IMR-90 (cell line): ENCODE data around the gene NCOA7. TPM values are rescaled to one million over a fixed set of nuclear protein-coding genes. Genes with fewer than 3 reads are reported as not detected.

Experiments
- ATAC-seq: fragments of 200-7000 bp; cut with Tn5 transposase; 2 replicates; pipeline ENCODE4 v1.9.1; 2020; ENCODE audit warnings: low read depth, mild to moderate bottlenecking, moderate library complexity
- BruUV-seq: library from RNA; stranded (reverse); fragments of 400-500 nt; replicated peaks from 2 replicates; lab custom pipeline; 2021; lab: Mats Ljungman, UMichigan
- CTCF ChIA-PET: fragments of 300-600 bp; formaldehyde crosslinking; extraction: SDS; loops from one replicate; lab custom pipeline; 2021; ENCODE audit warnings: antibody characterized with exemption; lab: Yijun Ruan, JAX
- POLR2A ChIA-PET: fragments of 300-600 bp; sonication (Branson Sonifier 250); formaldehyde crosslinking; loops from one replicate; lab custom pipeline; 2022; ENCODE audit warnings: antibody characterized with exemption; ENCODE audit not compliant: unreplicated experiment; lab: Charles Lee
- DNase-seq: peaks from one replicate; pipeline ENCODE4 v3.0.0; 2013
- H2AFZ ChIP-seq: replicated peaks from 2 replicates; pipeline ENCODE3; 2013; ENCODE audit warnings: low read length, mild to moderate bottlenecking; ENCODE audit not compliant: poor library complexity
- H2AK5ac ChIP-seq: 2 replicates; pipeline ENCODE4 v1.6.1; 2013; ENCODE audit warnings: low read depth, low read length, inconsistent platforms
- H2AK9ac ChIP-seq: replicated peaks from 2 replicates; pipeline ENCODE3; 2013; ENCODE audit warnings: mild to moderate bottlenecking, low read depth, low read length, moderate library complexity; ENCODE audit not compliant: poor library complexity
- H2BK120ac ChIP-seq: 2 replicates; pipeline ENCODE4 v1.6.1; 2013; ENCODE audit warnings: low read depth, low read length, inconsistent platforms
- H2BK15ac ChIP-seq: 3 replicates; pipeline ENCODE4 v1.6.1; 2013; ENCODE audit warnings: low read depth, low read length, inconsistent platforms
- H2BK20ac ChIP-seq: 2 replicates; pipeline ENCODE4 v1.6.1; 2013; ENCODE audit warnings: low read depth, mild to moderate bottlenecking, inconsistent platforms, low read length, moderate library complexity
- H2BK5ac ChIP-seq: 2 replicates; pipeline ENCODE4 v1.6.1; 2013; ENCODE audit warnings: mild to moderate bottlenecking, low read depth, low read length, inconsistent platforms; ENCODE audit not compliant: poor library complexity, severe bottlenecking
- H3K14ac ChIP-seq: replicated peaks from 2 replicates; pipeline ENCODE4 v1.6.1; 2013; ENCODE audit warnings: low read depth, low read length, inconsistent platforms
- H3K18ac ChIP-seq: 2 replicates; pipeline ENCODE4 v1.6.1; 2013; ENCODE audit warnings: low read depth, low read length, control low read depth
- H3K23ac ChIP-seq: 2 replicates; pipeline ENCODE4 v1.6.1; 2013; ENCODE audit warnings: low read depth, low read length, inconsistent platforms
- H3K27ac ChIP-seq: 2 replicates; pipeline ENCODE4 v1.5.1; 2013; ENCODE audit warnings: mild to moderate bottlenecking, control low read depth, low read length; ENCODE audit not compliant: insufficient read depth
- H3K27me3 ChIP-seq: 2 replicates; pipeline ENCODE4 v1.6.1; 2013; ENCODE audit warnings: low read length; ENCODE audit not compliant: control insufficient read depth, insufficient read depth
- H3K36me3 ChIP-seq: 2 replicates; pipeline ENCODE4 v1.6.1; 2013; ENCODE audit warnings: low read length, mixed read lengths; ENCODE audit not compliant: control insufficient read depth, insufficient read depth
- H3K4ac ChIP-seq: 2 replicates; pipeline ENCODE4 v1.6.1; 2013; ENCODE audit warnings: low read depth, low read length, inconsistent platforms
- H3K4me1 ChIP-seq: 2 replicates; pipeline ENCODE4 v1.6.1; 2013; ENCODE audit warnings: low read length, mixed read lengths; ENCODE audit not compliant: control insufficient read depth, insufficient read depth
- H3K4me2 ChIP-seq: 2 replicates; pipeline ENCODE4 v1.6.1; 2013; ENCODE audit warnings: low read depth, mild to moderate bottlenecking, control low read depth, low read length, moderate library complexity
- H3K4me3 ChIP-seq: 2 replicates; pipeline ENCODE4 v1.5.1; 2013; ENCODE audit warnings: low read depth, mild to moderate bottlenecking, control low read depth, low read length, moderate library complexity; ENCODE audit not compliant: insufficient read depth
- H3K56ac ChIP-seq: 2 replicates; pipeline ENCODE4 v1.6.1; 2013; ENCODE audit warnings: low read length, inconsistent platforms; ENCODE audit not compliant: insufficient read depth; ENCODE audit errors: extremely low read depth
- H3K79me1 ChIP-seq, 2 experiments: 2 replicates each; pipeline ENCODE4 v1.6.1; 2013; ENCODE audit warnings: low read length in 2 of 2, inconsistent platforms in 1 of 2, low read depth in 1 of 2
- H3K9ac ChIP-seq: 2 replicates; pipeline ENCODE4 v1.6.1; 2013; ENCODE audit warnings: low read depth, low read length, control low read depth
- H3K9me1 ChIP-seq: 2 replicates; pipeline ENCODE4 v1.6.1; 2013; ENCODE audit warnings: low read length, inconsistent platforms; ENCODE audit not compliant: insufficient read depth
- H3K9me3 ChIP-seq: 2 replicates; pipeline ENCODE4 v1.6.1; 2013; ENCODE audit warnings: low read length; ENCODE audit not compliant: control insufficient read depth, insufficient read depth
- H4K20me1 ChIP-seq: 2 replicates; pipeline ENCODE4 v1.6.1; 2013; ENCODE audit warnings: low read length, inconsistent platforms; ENCODE audit not compliant: insufficient read depth
- H4K5ac ChIP-seq: 2 replicates; pipeline ENCODE4 v1.6.1; 2013; ENCODE audit warnings: mild to moderate bottlenecking, low read depth, low read length, control low read depth
- H4K8ac ChIP-seq, 2 experiments: 2 replicates each; pipeline ENCODE4 v1.6.1; 2013; ENCODE audit warnings: low read depth in 2 of 2, low read length in 2 of 2, control low read depth in 1 of 2, inconsistent platforms in 1 of 2
- H4K91ac ChIP-seq: 2 replicates; pipeline ENCODE4 v1.6.1; 2013; ENCODE audit warnings: low read depth, low read length, inconsistent platforms; ENCODE audit not compliant: insufficient read depth
- BHLHE40 ChIP-seq: fragments of 150-350 bp; IDR thresholded peaks from 2 replicates; pipeline ENCODE4 v1.6.1; 2016; ENCODE audit warnings: mild to moderate bottlenecking, low read depth, low read length
- CEBPB ChIP-seq: IDR thresholded peaks from 2 replicates; pipeline ENCODE4 v1.6.1; 2012; ENCODE audit warnings: low read depth, low read length, improper control_type of control experiment
- CHD1 ChIP-seq: IDR thresholded peaks from 2 replicates; pipeline ENCODE4 v1.6.1; 2012; ENCODE audit warnings: low read depth, low read length, improper control_type of control experiment
- ELK1 ChIP-seq: fragments of 150-350 bp; IDR thresholded peaks from 2 replicates; pipeline ENCODE4 v1.6.1; 2016; ENCODE audit warnings: low read depth, mild to moderate bottlenecking, low read length, moderate library complexity, borderline replicate concordance
- FOS ChIP-seq: fragments of 150-350 bp; IDR thresholded peaks from 2 replicates; pipeline ENCODE4 v1.6.1; 2016; ENCODE audit warnings: low read depth, low read length
- MAFK ChIP-seq: IDR thresholded peaks from 2 replicates; pipeline ENCODE4 v1.6.1; 2012; ENCODE audit warnings: low read depth, low read length, improper control_type of control experiment
- MAZ ChIP-seq: IDR thresholded peaks from 2 replicates; pipeline ENCODE4 v1.6.1; 2012; ENCODE audit warnings: low read depth, mild to moderate bottlenecking, low read length, improper control_type of control experiment, moderate library complexity, borderline replicate concordance
- MXI1 ChIP-seq: IDR thresholded peaks from 2 replicates; pipeline ENCODE4 v1.6.1; 2012; ENCODE audit warnings: low read depth, mild to moderate bottlenecking, low read length, moderate library complexity, borderline replicate concordance
- NFE2L2 ChIP-seq: fragments of 150-350 bp; IDR thresholded peaks from 2 replicates; pipeline ENCODE4 v1.6.1; 2016; ENCODE audit warnings: low read depth, mild to moderate bottlenecking, low read length
- POLR2A ChIP-seq: IDR thresholded peaks from 2 replicates; pipeline ENCODE4 v1.6.1; 2012; ENCODE audit warnings: mild to moderate bottlenecking, low read depth, low read length
- RAD21 ChIP-seq: IDR thresholded peaks from 2 replicates; pipeline ENCODE4 v1.6.1; 2012; ENCODE audit warnings: low read length, improper control_type of control experiment
- RCOR1 ChIP-seq: IDR thresholded peaks from 2 replicates; pipeline ENCODE4 v1.6.1; 2012; ENCODE audit warnings: mild to moderate bottlenecking, low read length, improper control_type of control experiment; ENCODE audit not compliant: insufficient replicate concordance
- RFX5 ChIP-seq: IDR thresholded peaks from 2 replicates; pipeline ENCODE4 v1.8.0; 2012; ENCODE audit warnings: low read depth, mild to moderate bottlenecking, low read length, moderate library complexity
- SMC3 ChIP-seq: fragments of 150-350 bp; IDR thresholded peaks from 2 replicates; pipeline ENCODE4 v1.6.1; 2016; ENCODE audit warnings: low read depth, mild to moderate bottlenecking, antibody characterized with exemption, low read length, moderate library complexity
- USF2 ChIP-seq: fragments of 150-350 bp; IDR thresholded peaks from 2 replicates; pipeline ENCODE4 v1.6.1; 2017; ENCODE audit warnings: mild to moderate bottlenecking, antibody characterized with exemption, low read length, low read depth
- WGBS, 2 experiments: methylation state at CpG; one replicate each; pipeline versions ENCODE4 v1.1.5 to v1.1.7; 2013; ENCODE audit warnings: missing lambda C conversion rate in 2 of 2; ENCODE audit not compliant: insufficient read length in 1 of 2; ENCODE audit errors: extremely low coverage in 2 of 2; 5-methylcytosine and 5-hydroxymethylcytosine counted together
- dilution Hi-C: fragments of 300-500 bp; cut with HindIII; formaldehyde crosslinking; loops from one replicate; pipeline ENCODE4 v1.14.3; 2018; ENCODE audit warnings: low sequenced_read_pairs; ENCODE audit not compliant: unreplicated experiment
- in situ Hi-C: fragments of 300-500 bp; cut with MboI; formaldehyde crosslinking; loops from 3 replicates; pipeline ENCODE4 v1.14.3; 2019; ENCODE audit warnings: low sequenced_read_pairs, inconsistent platforms, mixed read lengths
- intact Hi-C: fragments of 100-400 bp; cut with micrococcal nuclease; formaldehyde crosslinking; loops from 2 replicates; pipeline ENCODE4 v1.10.0; 2022
- polyA plus RNA-seq, 3 experiments: library from polyadenylated mRNA; depleted of rRNA; stranded (reverse); fragments of >200 nt; gene quantifications; 2 replicates each; pipeline ENCODE4 v1.2.3, GENCODE V29; 2012; ENCODE audit warnings: low replicate concordance in 1 of 3
- total RNA-seq: library from RNA; depleted of rRNA; stranded (reverse); fragments of >200 nt; gene quantifications from 2 replicates; pipeline ENCODE4 v1.2.3, GENCODE V29; 2012

NCOA7 gene
- total and polyA plus RNA-seq, 2 of the 4 experiments (the other 2 are of a cell fraction), result 12.6 to 12.9 TPM

- Histone ChIP-seq H2AFZ (no peak overlapping the region), H3K4ac (no peak overlapping the region), H2BK15ac (no peak overlapping the region), H3K27me3 (no peaks in the 10 kb centered on the region), H3K23ac (no peak overlapping the region), H4K5ac (no peak overlapping the region), H3K4me3 (no peak overlapping the region), H4K91ac (no peak overlapping the region), H2AK5ac (no peak overlapping the region), H3K56ac (no peak overlapping the region), H2BK20ac (no peak overlapping the region), H2BK120ac (no peak overlapping the region), H3K9me3 (no peaks in the 10 kb centered on the region), H2AK9ac (no peak overlapping the region), H3K9me1 (no peaks in the 10 kb centered on the region; the same call in 1 of the 2 replicates), H3K9ac (no peak overlapping the region; the same call in 1 of the 2 replicates), H3K4me2 (no peak overlapping the region), H4K8ac (no peak overlapping the region), H3K4me1 (peaks cover 2% of the 10 kb centered on the region; the same call in 1 of the 2 replicates), H3K36me3 (0 out of 2 replicates have a peak, but pooled peaks cover 1% of the 10 kb centered on the region), H3K27ac (no peak overlapping the region), H3K18ac (no peak overlapping the region), H3K14ac (no peak overlapping the region), H2BK5ac (no peak overlapping the region), H4K20me1 (no peaks in the 10 kb centered on the region), H3K79me1 (peaks cover 3 to 6% of the 10 kb centered on the region in 2 experiments; a peak in 2 of 4 replicates)
- ATAC-seq (no peak), DNase-seq (no peak)
- dilution Hi-C loops (no loop called here), in situ Hi-C loops (no loop called here), intact Hi-C loops (no loop called here)
- POLR2A ChIA-PET, result no interaction called here
- 86% methylated on average over 1 of the region's 5 CpGs; no CpG with 5 or more reads in 1 of the 2 experiments for WGBS, 2 experiments
- no TSS peak for BruUV-seq
- CTCF ChIA-PET, result no interaction called here
- TF ChIP-seq NFE2L2 (no peak), RAD21 (no peak), USF2 (no peak), CEBPB (no peak), RCOR1 (no peak), MAZ (no peak), MAFK (no peak), ELK1 (no peak), BHLHE40 (no peak), FOS (no peak), CHD1 (no peak), RFX5 (no peak), SMC3 (no peak), POLR2A (no peak), MXI1 (no peak)
Observed at GRCh38 chr6:125832391-125833117, 41.8 kb downstream of the NCOA7 start.
